Heart right ventricle (tissue), 16 donors: ENCODE results near the gene GM2A. TPM values are rescaled to one million over a fixed set of nuclear protein-coding genes. Genes with fewer than 3 reads are reported as not detected.

Experiments used
- ATAC-seq, 8 donors: fragments of 200-7000 bp; cut with Tn5 transposase; one replicate each; pipeline ENCODE4 v1.9.1; 2020; ENCODE audit warnings: mild to moderate bottlenecking in 8 of 8, moderate library complexity in 8 of 8, moderate number of reproducible peaks in 1 of 8
- DNase-seq, 2 donors: peaks; one replicate each; pipeline ENCODE4 v3.0.0-alpha.2; 2020
- H3K27ac ChIP-seq, 10 donors: fragments of 200-600 bp; sonication (generic) in 2 of 10; one replicate each; pipeline versions ENCODE4 v1.5.0 to v1.8.0; 2020 to 2022; ENCODE audit warnings: mild to moderate bottlenecking in 3 of 10
- H3K27me3 ChIP-seq, 7 donors: fragments of 200-600 bp; one replicate each; pipeline ENCODE4 v1.8.0; 2021 to 2022; ENCODE audit warnings: mild to moderate bottlenecking in 2 of 7
- H3K36me3 ChIP-seq, 9 donors: fragments of 200-600 bp; sonication (generic) in 1 of 9; one replicate each; pipeline versions ENCODE4 v1.5.0 to v1.8.0; 2020 to 2022; ENCODE audit warnings: mild to moderate bottlenecking in 2 of 9
- H3K4me1 ChIP-seq, 9 donors: fragments of 200-600 bp; sonication (generic) in 1 of 9; one replicate each; pipeline versions ENCODE4 v1.5.0 to v1.8.0; 2020 to 2022; ENCODE audit warnings: mild to moderate bottlenecking in 4 of 9
- H3K4me3 ChIP-seq, 10 donors: fragments of 200-600 bp; sonication (generic) in 2 of 10; one replicate each; pipeline versions ENCODE4 v1.5.0 to v1.8.0; 2020 to 2022; ENCODE audit warnings: mild to moderate bottlenecking in 7 of 10, moderate library complexity in 2 of 10
- H3K9me3 ChIP-seq, 11 donors: fragments of 200-600 bp in 10 of 11; sonication (generic) in 2 of 11; one replicate each; pipeline versions ENCODE4 v1.5.0 to v1.8.0; 2013 to 2022; ENCODE audit warnings: mild to moderate bottlenecking in 2 of 11, control low read depth in 1 of 11, moderate library complexity in 1 of 11
- WGBS, 2 donors: extraction: QIAGEN DNeasy Blood & Tissue Kit; methylation state at CpG; one replicate each; pipeline ENCODE4 v1.1.7; 2013; ENCODE audit warnings: inconsistent platforms in 1 of 2; 5-methylcytosine and 5-hydroxymethylcytosine counted together
- intact Hi-C, 10 donors: fragments of 100-400 bp; cut with DNase I; formaldehyde crosslinking; loops; one replicate each; pipeline versions ENCODE4 v1.11.1 to v1.14.2; 2022
- polyA plus RNA-seq, 2 donors: library from polyadenylated mRNA; stranded (reverse); fragments of 200-250 nt; gene quantifications; one replicate each; pipeline ENCODE4 v1.2.3, GENCODE V29; 2013
- total RNA-seq, 10 donors: library from RNA; stranded (reverse); fragmentation: NEBNext Ultra II Directional in 3 of 10; extraction: Animal tissue kit (Norgen Biotek cat#: 25700) in 3 of 10; gene quantifications; one replicate each; pipeline versions ENCODE4 v1.2.1 to v1.2.4, GENCODE V29; 2021 to 2023
- TF ChIP-seq, protein P1 (sequence below), 9 donors: fragments of 200-600 bp; sonication (generic) in 2 of 9; IDR thresholded peaks; one replicate each; pipeline versions ENCODE4 v1.5.0 to v1.8.0; 2021 to 2022; ENCODE audit warnings: antibody characterized with exemption in 9 of 9, mild to moderate bottlenecking in 5 of 9, moderate library complexity in 1 of 9
- donor health status: Arrhythmogenic right ventricular cardiomyopathy.
- donor health status: ischemic (EF 13 %, LVEDD 7.1; RV severe dilation, severe dysfunction).
- donor health status: healthy with polysubstance abuse.
- donor health status: DM: no; HTN: yes; CAD: no.
- donor health status: DM: no; HTN: no; CAD: no.
- donor health status: ischemic (EF 25% LVEDD 6.9; RV normal size, moderate dysfunction).
- donor health status: ischemic (EF 25% LVEDD 5.7; RV mildly dilated, moderate dysfunction).
- donor health status: healthy.
- donor health status: DM: yes; HTN: yes; CAD: no.
- donor health status: Ischemic cardiomyopathy.
- donor health status: ischemic (EF 35%, LVEDD 5.7; RV mildly dilated, moderate dysfunction).
- donor health status: nonischemic (EF 11% LVEDD 7.7; RV severe dilation, severe dysfunction).
- donor health status: DM: yes; HTN: yes; CAD: no.
- donor health status: PGD.
- donor health status: ischemic (EF 29% LVEDD 5.4; RV normal size, mild dysfunction).
- donor health status: nonischemic (EF 23%, LVEDD 6.1; RV moderate dilation, normal function).

GM2A gene
- total and polyA plus RNA-seq, 12 donors, result 18.1 to 47.1 (median 35.9) TPM

DNA sequence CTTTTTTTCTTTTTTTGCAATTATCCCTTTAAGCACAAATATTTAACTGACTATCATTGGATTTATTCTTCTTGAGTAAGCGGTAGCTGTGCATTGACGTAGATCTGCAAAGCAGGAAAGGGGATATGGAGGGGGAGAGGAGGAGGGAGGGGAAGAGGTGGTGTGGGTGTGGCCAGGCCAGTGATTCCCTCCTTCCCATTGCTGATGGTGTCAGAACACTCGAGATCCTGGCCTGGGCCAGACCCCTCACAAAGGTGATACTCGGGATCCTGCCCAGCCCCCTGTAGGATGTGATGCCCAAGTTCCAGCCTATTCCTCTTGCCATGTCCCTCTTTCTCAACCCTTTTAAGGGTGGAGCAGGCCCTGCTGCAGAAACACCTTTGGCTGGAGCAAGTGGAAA is 40.6 kb downstream of the GM2A start:
- Histone ChIP-seq H3K4me3 (no peak overlapping the region), H3K27me3 (peaks cover 0 to 17% (median 0%) of the 10 kb centered on the region in 7 donors), H3K4me1 (peaks cover 0 to 2% (median 0%) of the 10 kb centered on the region in 9 donors), H3K36me3 (no peaks in the 10 kb centered on the region), H3K27ac (no peak overlapping the region), H3K9me3 (peaks cover 0 to 8% (median 0%) of the 10 kb centered on the region in 11 donors)
- intact Hi-C loops, result no loop called here
- DNase-seq (no peak), ATAC-seq (no peak)
- 40 to 62% methylated on average over 4 of the region's 4 CpGs for WGBS, 2 donors
- TF ChIP-seq, protein P1, sequence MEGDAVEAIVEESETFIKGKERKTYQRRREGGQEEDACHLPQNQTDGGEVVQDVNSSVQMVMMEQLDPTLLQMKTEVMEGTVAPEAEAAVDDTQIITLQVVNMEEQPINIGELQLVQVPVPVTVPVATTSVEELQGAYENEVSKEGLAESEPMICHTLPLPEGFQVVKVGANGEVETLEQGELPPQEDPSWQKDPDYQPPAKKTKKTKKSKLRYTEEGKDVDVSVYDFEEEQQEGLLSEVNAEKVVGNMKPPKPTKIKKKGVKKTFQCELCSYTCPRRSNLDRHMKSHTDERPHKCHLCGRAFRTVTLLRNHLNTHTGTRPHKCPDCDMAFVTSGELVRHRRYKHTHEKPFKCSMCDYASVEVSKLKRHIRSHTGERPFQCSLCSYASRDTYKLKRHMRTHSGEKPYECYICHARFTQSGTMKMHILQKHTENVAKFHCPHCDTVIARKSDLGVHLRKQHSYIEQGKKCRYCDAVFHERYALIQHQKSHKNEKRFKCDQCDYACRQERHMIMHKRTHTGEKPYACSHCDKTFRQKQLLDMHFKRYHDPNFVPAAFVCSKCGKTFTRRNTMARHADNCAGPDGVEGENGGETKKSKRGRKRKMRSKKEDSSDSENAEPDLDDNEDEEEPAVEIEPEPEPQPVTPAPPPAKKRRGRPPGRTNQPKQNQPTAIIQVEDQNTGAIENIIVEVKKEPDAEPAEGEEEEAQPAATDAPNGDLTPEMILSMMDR (IDR thresholded peaks at IDR 0.05), result no peak

DNA sequence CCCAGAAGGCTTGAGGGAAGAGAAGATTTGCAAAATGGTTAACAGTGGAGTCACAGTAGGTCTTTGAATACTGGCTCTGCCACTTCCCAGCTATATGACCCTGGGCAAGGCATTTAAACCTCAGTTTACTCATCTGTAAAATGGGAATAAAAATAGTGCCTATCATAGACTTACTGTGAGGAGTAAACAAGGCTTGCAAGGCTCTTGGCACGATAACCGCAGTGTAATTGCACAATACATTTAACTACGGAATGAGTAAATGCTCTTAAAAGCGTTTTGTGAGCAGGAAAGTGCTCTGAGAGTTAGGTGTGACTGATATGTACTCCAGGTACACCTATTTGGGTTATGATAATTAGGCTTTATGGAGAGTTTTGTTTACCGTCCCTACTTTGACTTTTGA is 42.2 kb downstream of the GM2A start:
- WGBS, 2 donors, result 81 to 82% methylated on average over 5 of the region's 5 CpGs
- peaks cover 0 to 8% (median 0%) of the 10 kb centered on the region in 11 donors for H3K9me3 ChIP-seq
- TF ChIP-seq, protein P1 (IDR thresholded peaks at IDR 0.05), result no peak
- DNase-seq (no peak), ATAC-seq (no peak)
- peaks cover 0 to 2% (median 0%) of the 10 kb centered on the region in 9 donors for H3K4me1 ChIP-seq
- H3K4me3 ChIP-seq, result no peak overlapping the region
- intact Hi-C loops, result no loop called here
- H3K27ac ChIP-seq, result no peak overlapping the region
- H3K36me3 ChIP-seq, result no peaks in the 10 kb centered on the region
- peaks cover 0 to 19% (median 3%) of the 10 kb centered on the region in 7 donors for H3K27me3 ChIP-seq

DNA sequence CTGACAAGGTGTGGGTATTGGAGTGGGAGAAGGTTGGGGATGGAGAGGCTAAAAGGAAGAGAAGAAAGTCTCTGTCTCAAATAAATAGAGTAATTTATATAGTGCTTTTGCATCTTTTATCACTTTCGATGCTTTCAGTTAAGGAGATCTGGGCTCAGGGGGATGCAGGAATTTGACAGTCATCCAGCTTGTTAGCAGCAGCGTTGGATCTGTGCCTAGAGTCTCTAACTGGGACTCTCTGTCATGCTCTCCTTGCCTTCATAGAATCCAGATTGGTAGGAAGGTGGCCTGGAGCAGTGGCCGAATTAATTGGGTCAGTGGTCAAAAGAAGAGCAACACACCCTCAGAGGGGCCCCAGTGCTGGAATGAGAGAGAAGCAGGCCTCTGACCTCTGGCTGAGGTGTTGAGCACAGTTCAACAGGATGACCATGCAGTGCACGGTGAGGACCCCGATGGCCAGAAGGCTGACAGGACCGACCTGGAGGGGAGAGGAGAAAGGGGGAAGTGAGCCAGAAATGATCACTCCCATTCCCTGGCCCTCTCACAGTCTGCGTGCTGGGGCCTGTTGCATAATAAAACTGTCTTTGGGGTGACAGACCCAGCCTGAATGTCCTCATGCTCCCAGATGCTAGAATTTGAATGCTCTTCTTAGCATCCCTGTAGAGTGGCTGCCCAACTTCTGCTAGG is 42.9 kb downstream of the GM2A start:
- Histone ChIP-seq H3K36me3 (no peaks in the 10 kb centered on the region), H3K27me3 (peaks cover 0 to 19% (median 3%) of the 10 kb centered on the region in 7 donors), H3K9me3 (peaks cover 0 to 8% (median 0%) of the 10 kb centered on the region in 11 donors), H3K4me1 (peaks cover 0 to 2% (median 0%) of the 10 kb centered on the region in 9 donors), H3K4me3 (no peak overlapping the region), H3K27ac (no peak overlapping the region)
- whole genome bisulfite sequencing, 2 donors, result 38 to 43% methylated on average over 7 of the region's 7 CpGs
- intact Hi-C loops, result no loop called here
- TF ChIP-seq, protein P1 (IDR thresholded peaks at IDR 0.05), result no peak
- no peak for DNase-seq
- ATAC-seq, result peak in 1 of 8 donors; percentile 27

DNA sequence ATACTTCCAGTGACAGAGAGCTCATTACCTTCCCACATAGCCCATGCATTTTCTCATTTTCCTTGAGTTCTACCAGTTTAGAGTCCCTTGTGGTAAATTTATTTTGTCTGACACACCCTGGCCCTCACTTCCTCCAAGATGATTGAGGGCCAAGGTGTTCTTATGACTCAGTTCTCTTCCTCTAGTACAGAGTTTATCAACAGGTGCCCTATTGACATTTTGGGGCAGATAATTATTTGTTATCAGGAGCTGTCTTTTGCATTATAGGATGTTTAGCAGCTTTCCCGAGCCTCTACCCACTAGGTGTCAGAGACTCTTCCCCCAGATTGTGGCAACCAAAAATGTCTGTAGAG is 43.5 kb downstream of the GM2A start:
- TF ChIP-seq, protein P1 (IDR thresholded peaks at IDR 0.05), result no peak
- DNase-seq, result no peak
- peaks cover 0 to 2% (median 0%) of the 10 kb centered on the region in 11 donors for H3K9me3 ChIP-seq
- no peak overlapping the region for H3K4me3 ChIP-seq
- no peaks in the 10 kb centered on the region for H3K36me3 ChIP-seq
- H3K4me1 ChIP-seq, result peaks cover 0 to 2% (median 0%) of the 10 kb centered on the region in 9 donors
- intact Hi-C loops, result no loop called here
- no peak overlapping the region for H3K27ac ChIP-seq
- WGBS, 2 donors, result 73 to 92% methylated on average over 1 of the region's 1 CpG
- peaks cover 0 to 24% (median 3%) of the 10 kb centered on the region in 7 donors for H3K27me3 ChIP-seq
- no peak for ATAC-seq
